ENCODE data around the gene MATK.

Gene MATK

GRCh38 chr19:3804429-3804828 is 18.2 kb upstream of the MATK start:
- no peak overlapping the region for H4K91ac ChIP-seq (ENCODE audit: low read depth, low read length)
- no peaks in the 10 kb centered on the region for H3K36me3 ChIP-seq (ENCODE audit: control insufficient read depth in 1 of 2, insufficient read depth in 2 of 2, low read length in 2 of 2)
- H3K27ac ChIP-seq (ENCODE audit: low read depth, low read length), result no peak overlapping the region
- WGBS (ENCODE audit: extremely low coverage, insufficient coverage, insufficient read length), result no CpG with 5 or more reads among the region's 13 CpGs
- H3K23ac ChIP-seq (ENCODE audit: low read length), result no peak overlapping the region
- no peak overlapping the region for H3K14ac ChIP-seq (ENCODE audit: low read length)
- no peak overlapping the region for H3K4me2 ChIP-seq (ENCODE audit: low read length)
- no peak overlapping the region for H3K4ac ChIP-seq (ENCODE audit: low read depth, low read length)
- H2BK120ac ChIP-seq (ENCODE audit: insufficient read depth, low read length, poor library complexity), result no peak overlapping the region
- H3K27me3 ChIP-seq (ENCODE audit: insufficient read depth, low read length), result peaks cover 12% of the 10 kb centered on the region
- no peak for DNase-seq
- no peak overlapping the region for H4K8ac ChIP-seq (ENCODE audit: low read depth, low read length)
- H2BK5ac ChIP-seq (ENCODE audit: low read depth, low read length, poor library complexity), result no peak overlapping the region
- no peak overlapping the region for H4K12ac ChIP-seq (ENCODE audit: low read depth, low read length)
- H3K9ac ChIP-seq (ENCODE audit: low read length), result no peak overlapping the region
- H3K79me2 ChIP-seq (ENCODE audit: control insufficient read depth, insufficient read depth, low read length, poor library complexity), result no peaks in the 10 kb centered on the region
- no peaks in the 10 kb centered on the region for H3K4me1 ChIP-seq (ENCODE audit: control insufficient read depth in 1 of 2, insufficient read depth in 2 of 2, low read length in 2 of 2)
- peaks cover 6% of the 10 kb centered on the region for H3K9me3 ChIP-seq (ENCODE audit: insufficient read depth, low read depth, low read length)
- H2AFZ ChIP-seq (ENCODE audit: insufficient read depth, low read length, poor library complexity), result no peak overlapping the region
- H2BK12ac ChIP-seq (ENCODE audit: low read length), result no peak overlapping the region
- H2AK5ac ChIP-seq (ENCODE audit: low read length), result no peak overlapping the region
- H3K79me1 ChIP-seq (ENCODE audit: low read length), result no peaks in the 10 kb centered on the region
- H3K18ac ChIP-seq (ENCODE audit: low read length), result no peak overlapping the region
- H3K4me3 ChIP-seq (ENCODE audit: low read depth, low read length), result no peak overlapping the region

- Histone ChIP-seq H3K27ac (ENCODE audit: low read depth, low read length) (no peak overlapping the region), H3K79me1 (ENCODE audit: low read length) (no peaks in the 10 kb centered on the region), H3K4me3 (ENCODE audit: low read depth, low read length) (no peak overlapping the region), H2AK5ac (ENCODE audit: low read length) (no peak overlapping the region), H4K91ac (ENCODE audit: low read depth, low read length) (no peak overlapping the region), H3K4ac (ENCODE audit: low read depth, low read length) (no peak overlapping the region), H3K4me1 (ENCODE audit: control insufficient read depth in 1 of 2, insufficient read depth in 2 of 2, low read length in 2 of 2) (no peaks in the 10 kb centered on the region), H2AFZ (ENCODE audit: insufficient read depth, low read length, poor library complexity) (no peak overlapping the region), H4K8ac (ENCODE audit: low read depth, low read length) (no peak overlapping the region), H4K12ac (ENCODE audit: low read depth, low read length) (no peak overlapping the region), H2BK5ac (ENCODE audit: low read depth, low read length, poor library complexity) (no peak overlapping the region), H2BK120ac (ENCODE audit: insufficient read depth, low read length, poor library complexity) (no peak overlapping the region), H3K18ac (ENCODE audit: low read length) (no peak overlapping the region), H3K9ac (ENCODE audit: low read length) (no peak overlapping the region), H3K4me2 (ENCODE audit: low read length) (no peak overlapping the region), H3K79me2 (ENCODE audit: control insufficient read depth, insufficient read depth, low read length, poor library complexity) (no peaks in the 10 kb centered on the region), H3K23ac (ENCODE audit: low read length) (no peak overlapping the region), H3K27me3 (ENCODE audit: insufficient read depth, low read length) (peaks cover 12% of the 10 kb centered on the region), H3K9me3 (ENCODE audit: insufficient read depth, low read depth, low read length) (peaks cover 6% of the 10 kb centered on the region), H3K36me3 (ENCODE audit: control insufficient read depth in 1 of 2, insufficient read depth in 2 of 2, low read length in 2 of 2) (no peaks in the 10 kb centered on the region), H2BK12ac (ENCODE audit: low read length) (no peak overlapping the region), H3K14ac (ENCODE audit: low read length) (no peak overlapping the region)
- no CpG with 5 or more reads among the region's 10 CpGs for WGBS (ENCODE audit: extremely low coverage, insufficient coverage, insufficient read length)
- no peak for DNase-seq
Measured at GRCh38 chr19:3803986-3804385, 17.8 kb upstream of the MATK start.

- no peak overlapping the region for H4K8ac ChIP-seq (ENCODE audit: low read depth, low read length)
- H3K9me3 ChIP-seq (ENCODE audit: insufficient read depth, low read depth, low read length), result peaks cover 6% of the 10 kb centered on the region
- H3K4me2 ChIP-seq (ENCODE audit: low read length), result no peak overlapping the region
- no peak overlapping the region for H3K23ac ChIP-seq (ENCODE audit: low read length)
- no peak overlapping the region for H3K9ac ChIP-seq (ENCODE audit: low read length)
- H3K14ac ChIP-seq (ENCODE audit: low read length), result no peak overlapping the region
- H4K91ac ChIP-seq (ENCODE audit: low read depth, low read length), result no peak overlapping the region
- H2BK12ac ChIP-seq (ENCODE audit: low read length), result no peak overlapping the region
- no CpG with 5 or more reads among the region's 24 CpGs for WGBS (ENCODE audit: extremely low coverage, insufficient coverage, insufficient read length)
- no peak overlapping the region for H3K4me3 ChIP-seq (ENCODE audit: low read depth, low read length)
- no peaks in the 10 kb centered on the region for H3K79me1 ChIP-seq (ENCODE audit: low read length)
- H2AFZ ChIP-seq (ENCODE audit: insufficient read depth, low read length, poor library complexity), result no peak overlapping the region
- H3K4me1 ChIP-seq (ENCODE audit: control insufficient read depth in 1 of 2, insufficient read depth in 2 of 2, low read length in 2 of 2), result no peaks in the 10 kb centered on the region
- no peak overlapping the region for H3K4ac ChIP-seq (ENCODE audit: low read depth, low read length)
- H3K79me2 ChIP-seq (ENCODE audit: control insufficient read depth, insufficient read depth, low read length, poor library complexity), result no peaks in the 10 kb centered on the region
- H4K12ac ChIP-seq (ENCODE audit: low read depth, low read length), result no peak overlapping the region
- no peak for DNase-seq
- H3K27ac ChIP-seq (ENCODE audit: low read depth, low read length), result no peak overlapping the region
- H2BK120ac ChIP-seq (ENCODE audit: insufficient read depth, low read length, poor library complexity), result no peak overlapping the region
- H3K36me3 ChIP-seq (ENCODE audit: control insufficient read depth in 1 of 2, insufficient read depth in 2 of 2, low read length in 2 of 2), result no peaks in the 10 kb centered on the region
- H2AK5ac ChIP-seq (ENCODE audit: low read length), result no peak overlapping the region
- no peak overlapping the region for H3K18ac ChIP-seq (ENCODE audit: low read length)
- H2BK5ac ChIP-seq (ENCODE audit: low read depth, low read length, poor library complexity), result no peak overlapping the region
- H3K27me3 ChIP-seq (ENCODE audit: insufficient read depth, low read length), result peaks cover 12% of the 10 kb centered on the region
Measured at GRCh38 chr19:3803114-3803888, 17.1 kb upstream of the MATK start.

GRCh38 chr19:3801412-3802096 is 15.4 kb upstream of the MATK start:
- Histone ChIP-seq H3K79me2 (ENCODE audit: control insufficient read depth, insufficient read depth, low read length, poor library complexity) (no peaks in the 10 kb centered on the region), H3K36me3 (ENCODE audit: control insufficient read depth in 1 of 2, insufficient read depth in 2 of 2, low read length in 2 of 2) (no peaks in the 10 kb centered on the region), H3K9ac (ENCODE audit: low read length) (no peak overlapping the region), H3K9me3 (ENCODE audit: insufficient read depth, low read depth, low read length) (no peaks in the 10 kb centered on the region), H4K91ac (ENCODE audit: low read depth, low read length) (no peak overlapping the region), H3K4me1 (ENCODE audit: control insufficient read depth in 1 of 2, insufficient read depth in 2 of 2, low read length in 2 of 2) (no peaks in the 10 kb centered on the region), H3K4ac (ENCODE audit: low read depth, low read length) (no peak overlapping the region), H4K12ac (ENCODE audit: low read depth, low read length) (no peak overlapping the region), H3K14ac (ENCODE audit: low read length) (no peak overlapping the region), H2BK5ac (ENCODE audit: low read depth, low read length, poor library complexity) (no peak overlapping the region), H2BK12ac (ENCODE audit: low read length) (no peak overlapping the region), H2AK5ac (ENCODE audit: low read length) (no peak overlapping the region), H2AFZ (ENCODE audit: insufficient read depth, low read length, poor library complexity) (no peak overlapping the region), H3K27ac (ENCODE audit: low read depth, low read length) (no peak overlapping the region), H3K23ac (ENCODE audit: low read length) (no peak overlapping the region), H3K79me1 (ENCODE audit: low read length) (no peaks in the 10 kb centered on the region), H3K4me2 (ENCODE audit: low read length) (peak overlapping the region; percentile 23), H3K18ac (ENCODE audit: low read length) (no peak overlapping the region), H3K27me3 (ENCODE audit: insufficient read depth, low read length) (peaks cover 12% of the 10 kb centered on the region), H3K4me3 (ENCODE audit: low read depth, low read length) (peak overlapping the region; percentile 20), H4K8ac (ENCODE audit: low read depth, low read length) (no peak overlapping the region), H2BK120ac (ENCODE audit: insufficient read depth, low read length, poor library complexity) (no peak overlapping the region)
- DNase-seq, result peak in 1 of 2 donors; percentile 14
- WGBS (ENCODE audit: extremely low coverage, insufficient coverage, insufficient read length), result no CpG with 5 or more reads among the region's 46 CpGs
